GM19238 (cell line): ENCODE data around the gene GPR87.

Experiments
- DNase-seq: peaks from one replicate; pipeline ENCODE4 v3.0.0; 2011; ENCODE audit warnings: low spot score; ENCODE audit not compliant: insufficient read length

The GPR87 gene

GRCh38 chr3:151316267-151316991 lies at the start of gene GPR87:
Gene GPR87, minus strand, starts transcription at chr3:151316820. Its CDS starts 16,720 bp downstream, at chr3:151300100.
- DNase-seq: no peak

GRCh38 chr3:151362751-151363174 lies 46.1 kb upstream of the GPR87 start:
- DNase-seq: no peak

GRCh38 chr3:151357463-151357850 lies 40.8 kb upstream of the GPR87 start:
- no peak for DNase-seq

GRCh38 chr3:151356794-151357462 lies 40.3 kb upstream of the GPR87 start:
- DNase-seq: no peak

GRCh38 chr3:151351648-151352047 lies 35.0 kb upstream of the GPR87 start:
- no peak for DNase-seq

GRCh38 chr3:151351219-151351618 lies 34.6 kb upstream of the GPR87 start:
- DNase-seq: no peak

GRCh38 chr3:151350656-151351055 lies 34.0 kb upstream of the GPR87 start:
- no peak for DNase-seq

GRCh38 chr3:151347432-151347831 lies 30.8 kb upstream of the GPR87 start:
- no peak for DNase-seq

- DNase-seq: no peak
Observed at GRCh38 chr3:151346292-151346691, 29.7 kb upstream of the GPR87 start.

- no peak for DNase-seq
Observed at GRCh38 chr3:151345859-151346258, 29.2 kb upstream of the GPR87 start.

- DNase-seq: no peak
Observed at GRCh38 chr3:151331696-151332095, 15.1 kb upstream of the GPR87 start.

GRCh38 chr3:151330899-151331298 lies 14.3 kb upstream of the GPR87 start:
- DNase-seq: no peak

- no peak for DNase-seq
Observed at GRCh38 chr3:151330379-151330778, 13.8 kb upstream of the GPR87 start.

GRCh38 chr3:151329363-151329762 lies 12.7 kb upstream of the GPR87 start, which contains the start of gene P2RY13:
Gene P2RY13, minus strand, starts transcription at chr3:151329549. Its CDS starts 21 bp downstream, at chr3:151329528.
- DNase-seq: no peak

- DNase-seq: no peak
Observed at GRCh38 chr3:151328298-151328995, 11.8 kb upstream of the GPR87 start.

- DNase-seq: no peak
Observed at GRCh38 chr3:151327571-151328198, 11.1 kb upstream of the GPR87 start.

- DNase-seq: no peak
Observed at GRCh38 chr3:151322511-151322910, 5.9 kb upstream of the GPR87 start.

GRCh38 chr3:151321526-151321925 lies 4.9 kb upstream of the GPR87 start:
- DNase-seq: no peak

- DNase-seq: no peak
Observed at GRCh38 chr3:151320131-151320530, 3.5 kb upstream of the GPR87 start.

GRCh38 chr3:151319628-151320027 lies 3.0 kb upstream of the GPR87 start:
- no peak for DNase-seq

- no peak for DNase-seq
Observed at GRCh38 chr3:151318991-151319390, 2.4 kb upstream of the GPR87 start.

- no peak for DNase-seq
Observed at GRCh38 chr3:151318313-151318712, 1.7 kb upstream of the GPR87 start.
